ENCODE data around the gene NFAM1. TPM values are rescaled to one million over a fixed set of nuclear protein-coding genes. Genes with fewer than 3 reads are reported as not detected.

NFAM1 gene
- total and polyA plus RNA-seq, 2 experiments from 2014 or later: 0.11 to 0.49 TPM

DNA sequence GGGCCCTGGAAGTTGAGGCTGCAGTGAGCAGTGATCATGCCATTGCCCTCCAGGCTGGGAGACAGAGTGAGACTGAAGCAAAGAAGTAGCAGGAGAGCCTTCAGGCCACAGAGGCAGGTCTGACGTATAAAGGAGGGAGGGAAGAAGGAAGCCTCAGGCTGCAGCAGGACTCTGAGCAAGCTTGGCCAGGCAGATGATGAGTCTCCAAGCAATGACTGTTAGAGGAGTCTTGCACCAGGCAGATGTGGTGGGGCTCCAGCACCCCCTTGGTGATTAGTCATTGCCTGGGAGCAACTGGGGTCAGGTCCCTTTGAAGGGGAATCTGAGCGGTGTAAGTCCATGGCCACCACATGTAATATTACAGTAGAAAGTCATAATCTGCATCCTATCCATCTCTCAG is 36.6 kb upstream of the NFAM1 start:
- TF ChIP-seq, protein P1, sequence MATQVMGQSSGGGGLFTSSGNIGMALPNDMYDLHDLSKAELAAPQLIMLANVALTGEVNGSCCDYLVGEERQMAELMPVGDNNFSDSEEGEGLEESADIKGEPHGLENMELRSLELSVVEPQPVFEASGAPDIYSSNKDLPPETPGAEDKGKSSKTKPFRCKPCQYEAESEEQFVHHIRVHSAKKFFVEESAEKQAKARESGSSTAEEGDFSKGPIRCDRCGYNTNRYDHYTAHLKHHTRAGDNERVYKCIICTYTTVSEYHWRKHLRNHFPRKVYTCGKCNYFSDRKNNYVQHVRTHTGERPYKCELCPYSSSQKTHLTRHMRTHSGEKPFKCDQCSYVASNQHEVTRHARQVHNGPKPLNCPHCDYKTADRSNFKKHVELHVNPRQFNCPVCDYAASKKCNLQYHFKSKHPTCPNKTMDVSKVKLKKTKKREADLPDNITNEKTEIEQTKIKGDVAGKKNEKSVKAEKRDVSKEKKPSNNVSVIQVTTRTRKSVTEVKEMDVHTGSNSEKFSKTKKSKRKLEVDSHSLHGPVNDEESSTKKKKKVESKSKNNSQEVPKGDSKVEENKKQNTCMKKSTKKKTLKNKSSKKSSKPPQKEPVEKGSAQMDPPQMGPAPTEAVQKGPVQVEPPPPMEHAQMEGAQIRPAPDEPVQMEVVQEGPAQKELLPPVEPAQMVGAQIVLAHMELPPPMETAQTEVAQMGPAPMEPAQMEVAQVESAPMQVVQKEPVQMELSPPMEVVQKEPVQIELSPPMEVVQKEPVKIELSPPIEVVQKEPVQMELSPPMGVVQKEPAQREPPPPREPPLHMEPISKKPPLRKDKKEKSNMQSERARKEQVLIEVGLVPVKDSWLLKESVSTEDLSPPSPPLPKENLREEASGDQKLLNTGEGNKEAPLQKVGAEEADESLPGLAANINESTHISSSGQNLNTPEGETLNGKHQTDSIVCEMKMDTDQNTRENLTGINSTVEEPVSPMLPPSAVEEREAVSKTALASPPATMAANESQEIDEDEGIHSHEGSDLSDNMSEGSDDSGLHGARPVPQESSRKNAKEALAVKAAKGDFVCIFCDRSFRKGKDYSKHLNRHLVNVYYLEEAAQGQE (IDR thresholded peaks at IDR 0.05; ENCODE audit: unreplicated experiment): no peak
- TF ChIP-seq, protein P2, sequence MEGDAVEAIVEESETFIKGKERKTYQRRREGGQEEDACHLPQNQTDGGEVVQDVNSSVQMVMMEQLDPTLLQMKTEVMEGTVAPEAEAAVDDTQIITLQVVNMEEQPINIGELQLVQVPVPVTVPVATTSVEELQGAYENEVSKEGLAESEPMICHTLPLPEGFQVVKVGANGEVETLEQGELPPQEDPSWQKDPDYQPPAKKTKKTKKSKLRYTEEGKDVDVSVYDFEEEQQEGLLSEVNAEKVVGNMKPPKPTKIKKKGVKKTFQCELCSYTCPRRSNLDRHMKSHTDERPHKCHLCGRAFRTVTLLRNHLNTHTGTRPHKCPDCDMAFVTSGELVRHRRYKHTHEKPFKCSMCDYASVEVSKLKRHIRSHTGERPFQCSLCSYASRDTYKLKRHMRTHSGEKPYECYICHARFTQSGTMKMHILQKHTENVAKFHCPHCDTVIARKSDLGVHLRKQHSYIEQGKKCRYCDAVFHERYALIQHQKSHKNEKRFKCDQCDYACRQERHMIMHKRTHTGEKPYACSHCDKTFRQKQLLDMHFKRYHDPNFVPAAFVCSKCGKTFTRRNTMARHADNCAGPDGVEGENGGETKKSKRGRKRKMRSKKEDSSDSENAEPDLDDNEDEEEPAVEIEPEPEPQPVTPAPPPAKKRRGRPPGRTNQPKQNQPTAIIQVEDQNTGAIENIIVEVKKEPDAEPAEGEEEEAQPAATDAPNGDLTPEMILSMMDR (conservative IDR thresholded peaks at IDR 0.05; ENCODE audit: low read depth in 2 of 2): no peak
- TF ChIP-seq, protein P3, sequence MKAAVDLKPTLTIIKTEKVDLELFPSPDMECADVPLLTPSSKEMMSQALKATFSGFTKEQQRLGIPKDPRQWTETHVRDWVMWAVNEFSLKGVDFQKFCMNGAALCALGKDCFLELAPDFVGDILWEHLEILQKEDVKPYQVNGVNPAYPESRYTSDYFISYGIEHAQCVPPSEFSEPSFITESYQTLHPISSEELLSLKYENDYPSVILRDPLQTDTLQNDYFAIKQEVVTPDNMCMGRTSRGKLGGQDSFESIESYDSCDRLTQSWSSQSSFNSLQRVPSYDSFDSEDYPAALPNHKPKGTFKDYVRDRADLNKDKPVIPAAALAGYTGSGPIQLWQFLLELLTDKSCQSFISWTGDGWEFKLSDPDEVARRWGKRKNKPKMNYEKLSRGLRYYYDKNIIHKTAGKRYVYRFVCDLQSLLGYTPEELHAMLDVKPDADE (IDR thresholded peaks at IDR 0.05): no peak
- TF ChIP-seq JUNB (IDR thresholded peaks at IDR 0.05; ENCODE audit: unreplicated experiment) (no peak), EZH2 (IDR thresholded peaks at IDR 0.05; ENCODE audit: low read depth, unreplicated experiment) (no peak), CREB1 (CRISPR knock-in tag; IDR thresholded peaks at IDR 0.05; ENCODE audit: low read depth) (no peak), ZNF331 (CRISPR knock-in tag; IDR thresholded peaks at IDR 0.05; ENCODE audit: low read depth) (no peak), ZNF114 (CRISPR knock-in tag; IDR thresholded peaks at IDR 0.05) (no peak), POLR2AphosphoS5 (IDR thresholded peaks at IDR 0.05; ENCODE audit: low read depth) (no peak)
- H3K27ac Mint-ChIP-seq: no peak overlapping the region
- no peak for ATAC-seq

DNA sequence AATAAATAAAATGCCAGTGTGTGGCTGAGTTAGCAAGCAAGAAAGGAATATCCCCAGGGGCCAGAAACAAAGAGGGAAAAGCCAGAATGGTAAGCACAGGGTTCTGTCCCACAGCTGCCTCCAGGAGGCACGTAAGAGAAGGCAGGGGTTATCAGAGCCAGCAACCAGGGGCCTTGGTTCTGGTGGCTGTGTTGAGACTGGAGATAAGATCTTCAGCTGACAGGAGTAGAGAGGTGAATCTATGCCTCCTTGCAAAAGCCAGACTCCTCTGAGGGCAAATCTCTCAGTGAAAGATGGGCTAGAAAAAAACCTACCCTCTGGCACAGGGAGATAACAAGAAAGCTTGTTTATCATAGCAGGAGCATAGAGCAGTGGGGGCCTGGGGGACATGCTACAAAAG is 29.8 kb upstream of the NFAM1 start:
- no peaks in the 10 kb centered on the region for H3K27me3 ChIP-seq (ENCODE audit: insufficient read depth)
- no peaks in the 10 kb centered on the region for H3K36me3 Mint-ChIP-seq (ENCODE audit: low read depth)
- H3K27ac Mint-ChIP-seq: peak overlapping the region; percentile 20; the same call in 1 of the 2 replicates
- no peaks in the 10 kb centered on the region for H3K9me2 ChIP-seq (ENCODE audit: insufficient read depth)
- ATAC-seq (peak; percentile 63), DNase-seq (ENCODE audit: low spot score) (no peak)
- no peak overlapping the region; the same call in 1 of the 2 replicates for H3K4me2 ChIP-seq
- H3K27ac ChIP-seq (ENCODE audit: low read depth): no peak overlapping the region
- no peaks in the 10 kb centered on the region; the same call in 2 of the 3 replicates for H3K9me3 Mint-ChIP-seq
- H3K79me2 ChIP-seq (replicated peaks; ENCODE audit: insufficient read depth): no peaks in the 10 kb centered on the region
- peaks cover 35% of the 10 kb centered on the region for H3K4me1 Mint-ChIP-seq
- H3K4me3 ChIP-seq: no peak overlapping the region
- H2AFZ ChIP-seq: no peak overlapping the region
- H3K4me1 ChIP-seq (ENCODE audit: insufficient read depth): peaks cover 20% of the 10 kb centered on the region
- H3K36me3 ChIP-seq (ENCODE audit: insufficient read depth): no peaks in the 10 kb centered on the region
- no peaks in the 10 kb centered on the region; the same call in 1 of the 2 replicates for H3F3A ChIP-seq (replicated peaks; ENCODE audit: low read depth)
- peaks cover 22% of the 10 kb centered on the region for H3K27me3 Mint-ChIP-seq (ENCODE audit: insufficient read depth, low read depth, poor library complexity)
- no peaks in the 10 kb centered on the region; the same call in 1 of the 2 replicates for H4K20me1 ChIP-seq (replicated peaks; ENCODE audit: insufficient read depth)
- no peak overlapping the region; the same call in 2 of the 3 replicates for H3K4me3 Mint-ChIP-seq
- no peak for TF ChIP-seq STAT1 (IDR thresholded peaks at IDR 0.05; ENCODE audit: unreplicated experiment)
- TF ChIP-seq NANOG (IDR thresholded peaks at IDR 0.05; ENCODE audit: borderline replicate concordance): no peak
- TF ChIP-seq ZNF331 (CRISPR knock-in tag; IDR thresholded peaks at IDR 0.05; ENCODE audit: low read depth): no peak
- TF ChIP-seq, protein P1 (IDR thresholded peaks at IDR 0.05; ENCODE audit: unreplicated experiment): no peak
- no peak for TF ChIP-seq EZH2phosphoT487 (IDR thresholded peaks at IDR 0.05; ENCODE audit: unreplicated experiment)
- TF ChIP-seq CREB1 (CRISPR knock-in tag; IDR thresholded peaks at IDR 0.05; ENCODE audit: low read depth): no peak
- no peak for TF ChIP-seq ZNF114 (CRISPR knock-in tag; IDR thresholded peaks at IDR 0.05)
- no peak for TF ChIP-seq POLR2AphosphoS5 (IDR thresholded peaks at IDR 0.05; ENCODE audit: low read depth)
- no peak for TF ChIP-seq JUNB (IDR thresholded peaks at IDR 0.05; ENCODE audit: unreplicated experiment)
- TF ChIP-seq, protein P3 (IDR thresholded peaks at IDR 0.05): no peak

More for the DNA sequence above, 36.6 kb upstream of the NFAM1 start:
- 0 out of 2 replicates have a peak, but pooled peaks cover 3% of the 10 kb centered on the region for H3K4me1 ChIP-seq (ENCODE audit: insufficient read depth)
- no peaks in the 10 kb centered on the region for H3F3A ChIP-seq (replicated peaks; ENCODE audit: low read depth)
- H3K9me3 Mint-ChIP-seq: no peaks in the 10 kb centered on the region
- H3K36me3 Mint-ChIP-seq (ENCODE audit: low read depth): no peaks in the 10 kb centered on the region
- H3K27me3 Mint-ChIP-seq (ENCODE audit: insufficient read depth, low read depth, poor library complexity): peaks cover 12% of the 10 kb centered on the region
- no peaks in the 10 kb centered on the region for H3K79me2 ChIP-seq (replicated peaks; ENCODE audit: insufficient read depth)
- no peak overlapping the region for H2AFZ ChIP-seq
- H3K27me3 ChIP-seq (ENCODE audit: insufficient read depth): no peaks in the 10 kb centered on the region
- no peak overlapping the region for H3K4me3 Mint-ChIP-seq
- DNase-seq (ENCODE audit: low spot score): no peak
- peaks cover 10% of the 10 kb centered on the region for H3K4me1 Mint-ChIP-seq
- no peak overlapping the region for H3K4me3 ChIP-seq
- H3K27ac ChIP-seq (ENCODE audit: low read depth): no peak overlapping the region
- H3K4me2 ChIP-seq: no peak overlapping the region
- H3K36me3 ChIP-seq (ENCODE audit: insufficient read depth): no peaks in the 10 kb centered on the region
- H3K9me2 ChIP-seq (ENCODE audit: insufficient read depth): no peaks in the 10 kb centered on the region
- no peaks in the 10 kb centered on the region for H4K20me1 ChIP-seq (replicated peaks; ENCODE audit: insufficient read depth)

Data from GM23338 (cell line).